Loucy (cell line): Measurements from ENCODE around the gene GABBR2.

Experiments used
- EZH2phosphoT487 ChIP-seq: fragments of 200-600 bp; IDR thresholded peaks from 2 replicates; pipeline ENCODE4 v1.6.1; 2018; ENCODE audit warnings: antibody characterized with exemption, mild to moderate bottlenecking, moderate library complexity, borderline replicate concordance
- TF ChIP-seq, protein P1 (sequence below): fragments of 200-600 bp; sonication (generic); conservative IDR thresholded peaks from 2 replicates; pipeline ENCODE4 v1.5.1; 2014; ENCODE audit warnings: mild to moderate bottlenecking, antibody characterized with exemption, low read length

DNA sequence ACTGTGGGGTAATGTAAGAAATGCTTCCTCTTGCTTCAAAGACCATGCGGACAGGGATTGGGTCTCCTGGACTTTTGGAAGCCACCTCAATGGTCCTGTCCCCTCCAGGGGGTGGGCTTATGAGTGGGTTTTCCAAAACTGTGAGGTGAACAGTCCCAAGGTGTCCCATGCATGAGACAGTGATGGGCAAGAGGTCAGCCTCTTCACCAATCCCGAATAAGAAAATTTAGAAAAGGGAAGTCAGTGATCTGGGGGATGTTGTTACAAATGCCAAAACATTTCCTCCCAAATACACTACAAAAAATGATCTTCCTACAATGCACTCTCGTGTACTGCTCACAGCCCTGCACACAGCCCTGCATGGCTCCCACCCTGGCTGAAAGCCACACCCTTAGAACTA is 237.6 kb downstream of the GABBR2 start:
- TF ChIP-seq, protein P1, sequence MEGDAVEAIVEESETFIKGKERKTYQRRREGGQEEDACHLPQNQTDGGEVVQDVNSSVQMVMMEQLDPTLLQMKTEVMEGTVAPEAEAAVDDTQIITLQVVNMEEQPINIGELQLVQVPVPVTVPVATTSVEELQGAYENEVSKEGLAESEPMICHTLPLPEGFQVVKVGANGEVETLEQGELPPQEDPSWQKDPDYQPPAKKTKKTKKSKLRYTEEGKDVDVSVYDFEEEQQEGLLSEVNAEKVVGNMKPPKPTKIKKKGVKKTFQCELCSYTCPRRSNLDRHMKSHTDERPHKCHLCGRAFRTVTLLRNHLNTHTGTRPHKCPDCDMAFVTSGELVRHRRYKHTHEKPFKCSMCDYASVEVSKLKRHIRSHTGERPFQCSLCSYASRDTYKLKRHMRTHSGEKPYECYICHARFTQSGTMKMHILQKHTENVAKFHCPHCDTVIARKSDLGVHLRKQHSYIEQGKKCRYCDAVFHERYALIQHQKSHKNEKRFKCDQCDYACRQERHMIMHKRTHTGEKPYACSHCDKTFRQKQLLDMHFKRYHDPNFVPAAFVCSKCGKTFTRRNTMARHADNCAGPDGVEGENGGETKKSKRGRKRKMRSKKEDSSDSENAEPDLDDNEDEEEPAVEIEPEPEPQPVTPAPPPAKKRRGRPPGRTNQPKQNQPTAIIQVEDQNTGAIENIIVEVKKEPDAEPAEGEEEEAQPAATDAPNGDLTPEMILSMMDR: no peak
- TF ChIP-seq EZH2phosphoT487: no peak
